Measurements from ENCODE around the gene FLT1. TPM values are rescaled to one million over a fixed set of nuclear protein-coding genes. Genes with fewer than 3 reads are reported as not detected.

Gene FLT1
- total RNA-seq, 1 experiment from 2014 or later, result 0.25 TPM

DNA sequence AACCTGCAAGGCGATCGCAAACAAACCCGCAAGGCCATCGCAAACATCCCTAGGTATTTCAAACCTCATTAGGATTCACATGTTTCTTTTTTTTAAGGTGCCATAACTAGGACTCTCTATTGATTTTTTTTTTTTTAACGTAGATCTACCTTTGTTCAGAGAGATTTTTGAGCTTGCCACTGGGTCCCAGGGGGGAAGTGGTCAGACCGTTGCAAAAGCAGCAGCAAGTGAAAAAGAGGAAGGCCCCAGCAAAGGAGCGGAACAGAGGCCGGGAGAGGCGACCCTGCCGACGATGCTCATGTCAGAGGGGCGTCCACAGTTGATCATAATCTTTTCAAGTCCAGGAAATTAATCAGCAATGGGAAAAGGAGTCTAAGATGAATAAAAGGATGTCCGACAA, 32.7 kb upstream of the FLT1 start:
- no peak for ATAC-seq
- POLR2A ChIA-PET, result no interaction called here
- H3K9me2 ChIP-seq (ENCODE audit: insufficient read depth), result no peaks in the 10 kb centered on the region
- no peak overlapping the region for H3K27ac ChIP-seq (ENCODE audit: low read depth, low read length)
- intact Hi-C loops (cut with micrococcal nuclease), result loop anchor here (5.0 kb wide), 1 partner anchor 270 kb away; no protein-coding TSS in a partner anchor
- no peaks in the 10 kb centered on the region for H3K79me2 ChIP-seq (ENCODE audit: insufficient read depth, low read length)
- no peaks in the 10 kb centered on the region for H3K36me3 ChIP-seq (ENCODE audit: control insufficient read depth in 1 of 2, insufficient read depth in 2 of 2, low read length in 2 of 2)
- H3K4me3 ChIP-seq (replicated peaks in 1 of 2; ENCODE audit: low read depth in 1 of 2, low read length in 2 of 2), result no peak overlapping the region
- no peak for DNase-seq (ENCODE audit: low read depth, low spot score)
- RAD21 ChIA-PET (ENCODE audit: low non-redundant PET in 1 of 2, low total read pairs in 2 of 2, uncharacterized antibody in 2 of 2, unreplicated experiment in 2 of 2), result no interaction called here
- no peaks in the 10 kb centered on the region for H3K27me3 ChIP-seq (ENCODE audit: insufficient read depth, low read length)
- H2AFZ ChIP-seq (ENCODE audit: low read depth, low read length, poor library complexity, severe bottlenecking), result no peak overlapping the region
- BruUV-seq (replicated peaks), result no TSS peak
- no peak overlapping the region for H3K9ac ChIP-seq (ENCODE audit: low read length)
- TF ChIP-seq ZBTB33 (IDR thresholded peaks at IDR 0.05; ENCODE audit: extremely low read depth, insufficient replicate concordance, low read length), result no peak
- TF ChIP-seq, protein P1, sequence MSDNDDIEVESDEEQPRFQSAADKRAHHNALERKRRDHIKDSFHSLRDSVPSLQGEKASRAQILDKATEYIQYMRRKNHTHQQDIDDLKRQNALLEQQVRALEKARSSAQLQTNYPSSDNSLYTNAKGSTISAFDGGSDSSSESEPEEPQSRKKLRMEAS (IDR thresholded peaks at IDR 0.05), result no peak
- TF ChIP-seq ELF1 (IDR thresholded peaks at IDR 0.05; ENCODE audit: borderline replicate concordance, low read depth), result no peak
- no peak for TF ChIP-seq POLR2AphosphoS5 (IDR thresholded peaks at IDR 0.05; ENCODE audit: low read depth, low read length)
- TF ChIP-seq, protein P2, sequence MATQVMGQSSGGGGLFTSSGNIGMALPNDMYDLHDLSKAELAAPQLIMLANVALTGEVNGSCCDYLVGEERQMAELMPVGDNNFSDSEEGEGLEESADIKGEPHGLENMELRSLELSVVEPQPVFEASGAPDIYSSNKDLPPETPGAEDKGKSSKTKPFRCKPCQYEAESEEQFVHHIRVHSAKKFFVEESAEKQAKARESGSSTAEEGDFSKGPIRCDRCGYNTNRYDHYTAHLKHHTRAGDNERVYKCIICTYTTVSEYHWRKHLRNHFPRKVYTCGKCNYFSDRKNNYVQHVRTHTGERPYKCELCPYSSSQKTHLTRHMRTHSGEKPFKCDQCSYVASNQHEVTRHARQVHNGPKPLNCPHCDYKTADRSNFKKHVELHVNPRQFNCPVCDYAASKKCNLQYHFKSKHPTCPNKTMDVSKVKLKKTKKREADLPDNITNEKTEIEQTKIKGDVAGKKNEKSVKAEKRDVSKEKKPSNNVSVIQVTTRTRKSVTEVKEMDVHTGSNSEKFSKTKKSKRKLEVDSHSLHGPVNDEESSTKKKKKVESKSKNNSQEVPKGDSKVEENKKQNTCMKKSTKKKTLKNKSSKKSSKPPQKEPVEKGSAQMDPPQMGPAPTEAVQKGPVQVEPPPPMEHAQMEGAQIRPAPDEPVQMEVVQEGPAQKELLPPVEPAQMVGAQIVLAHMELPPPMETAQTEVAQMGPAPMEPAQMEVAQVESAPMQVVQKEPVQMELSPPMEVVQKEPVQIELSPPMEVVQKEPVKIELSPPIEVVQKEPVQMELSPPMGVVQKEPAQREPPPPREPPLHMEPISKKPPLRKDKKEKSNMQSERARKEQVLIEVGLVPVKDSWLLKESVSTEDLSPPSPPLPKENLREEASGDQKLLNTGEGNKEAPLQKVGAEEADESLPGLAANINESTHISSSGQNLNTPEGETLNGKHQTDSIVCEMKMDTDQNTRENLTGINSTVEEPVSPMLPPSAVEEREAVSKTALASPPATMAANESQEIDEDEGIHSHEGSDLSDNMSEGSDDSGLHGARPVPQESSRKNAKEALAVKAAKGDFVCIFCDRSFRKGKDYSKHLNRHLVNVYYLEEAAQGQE (IDR thresholded peaks at IDR 0.05; ENCODE audit: low read depth), result no peak
- no peak for TF ChIP-seq CEBPB (IDR thresholded peaks at IDR 0.05; ENCODE audit: low read depth)
- no peak for TF ChIP-seq SP1 (IDR thresholded peaks at IDR 0.05; ENCODE audit: low read depth)
- TF ChIP-seq SIN3A (IDR thresholded peaks at IDR 0.05; ENCODE audit: low read depth), result no peak
- no peak for TF ChIP-seq RAD21 (IDR thresholded peaks at IDR 0.05; ENCODE audit: low read depth)
- H4K20me1 ChIP-seq (ENCODE audit: insufficient read depth), result no peaks in the 10 kb centered on the region
- CTCF ChIA-PET, result no interaction called here
- H3K4me2 ChIP-seq (ENCODE audit: low read length), result no peak overlapping the region
- H3K9me3 ChIP-seq (ENCODE audit: control insufficient read depth in 1 of 2, insufficient read depth in 1 of 2, low read depth in 1 of 2, low read length in 2 of 2), result no peaks in the 10 kb centered on the region
- peaks cover 0 to 7% of the 10 kb centered on the region in 2 experiments; a peak in 1 of 4 replicates for H3K4me1 ChIP-seq (ENCODE audit: control insufficient read depth in 1 of 2, insufficient read depth in 2 of 2, low read length in 2 of 2)
